PC-9 (cell line): ENCODE measurements around the gene ZNF576.

Experiments
- EZH2 ChIP-seq: fragments of 200-600 bp; sonication (generic); IDR thresholded peaks from 2 replicates; pipeline ENCODE4 v1.8.0; 2017; ENCODE audit warnings: antibody characterized with exemption, low read depth
- TF ChIP-seq, protein P1 (sequence below): fragments of 200-600 bp; sonication (generic); conservative IDR thresholded peaks from 2 replicates; pipeline ENCODE4 v1.6.1; 2017; ENCODE audit warnings: mixed run types, antibody characterized with exemption, mild to moderate bottlenecking, moderate library complexity

DNA sequence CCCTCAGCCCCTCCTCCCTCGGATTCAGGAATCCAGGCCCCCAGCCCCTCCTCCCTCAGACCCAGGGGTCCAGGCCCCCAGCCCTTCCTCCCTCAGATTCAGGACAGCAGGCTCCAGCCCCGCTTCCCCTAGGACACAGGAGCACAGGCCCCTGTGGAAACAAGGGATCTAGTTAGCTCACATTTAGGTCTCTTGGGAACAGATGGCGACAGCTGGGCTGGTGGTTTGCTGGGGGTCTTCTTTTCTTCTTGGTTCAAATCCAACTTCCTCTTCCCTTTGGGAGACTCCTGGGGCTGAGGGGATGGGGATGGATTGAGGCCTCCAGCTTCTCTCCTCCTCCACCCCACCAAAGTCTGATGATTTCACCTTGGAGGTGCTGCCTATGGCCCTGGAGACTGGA lies 43.8 kb upstream of the ZNF576 start:
- TF ChIP-seq, protein P1, sequence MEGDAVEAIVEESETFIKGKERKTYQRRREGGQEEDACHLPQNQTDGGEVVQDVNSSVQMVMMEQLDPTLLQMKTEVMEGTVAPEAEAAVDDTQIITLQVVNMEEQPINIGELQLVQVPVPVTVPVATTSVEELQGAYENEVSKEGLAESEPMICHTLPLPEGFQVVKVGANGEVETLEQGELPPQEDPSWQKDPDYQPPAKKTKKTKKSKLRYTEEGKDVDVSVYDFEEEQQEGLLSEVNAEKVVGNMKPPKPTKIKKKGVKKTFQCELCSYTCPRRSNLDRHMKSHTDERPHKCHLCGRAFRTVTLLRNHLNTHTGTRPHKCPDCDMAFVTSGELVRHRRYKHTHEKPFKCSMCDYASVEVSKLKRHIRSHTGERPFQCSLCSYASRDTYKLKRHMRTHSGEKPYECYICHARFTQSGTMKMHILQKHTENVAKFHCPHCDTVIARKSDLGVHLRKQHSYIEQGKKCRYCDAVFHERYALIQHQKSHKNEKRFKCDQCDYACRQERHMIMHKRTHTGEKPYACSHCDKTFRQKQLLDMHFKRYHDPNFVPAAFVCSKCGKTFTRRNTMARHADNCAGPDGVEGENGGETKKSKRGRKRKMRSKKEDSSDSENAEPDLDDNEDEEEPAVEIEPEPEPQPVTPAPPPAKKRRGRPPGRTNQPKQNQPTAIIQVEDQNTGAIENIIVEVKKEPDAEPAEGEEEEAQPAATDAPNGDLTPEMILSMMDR = no peak
- TF ChIP-seq EZH2 = no peak
